HG02571 (cell line): ENCODE measurements around the gene POMP.

ENCODE experiments used
- ATAC-seq: cut with Tn5 transposase; IDR thresholded peaks from one replicate; pipeline ENCODE4 v1.9.1; 2021; ENCODE audit warnings: mild to moderate bottlenecking, moderate library complexity; ENCODE audit not compliant: unreplicated experiment

Gene POMP, protein sequence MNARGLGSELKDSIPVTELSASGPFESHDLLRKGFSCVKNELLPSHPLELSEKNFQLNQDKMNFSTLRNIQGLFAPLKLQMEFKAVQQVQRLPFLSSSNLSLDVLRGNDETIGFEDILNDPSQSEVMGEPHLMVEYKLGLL

DNA sequence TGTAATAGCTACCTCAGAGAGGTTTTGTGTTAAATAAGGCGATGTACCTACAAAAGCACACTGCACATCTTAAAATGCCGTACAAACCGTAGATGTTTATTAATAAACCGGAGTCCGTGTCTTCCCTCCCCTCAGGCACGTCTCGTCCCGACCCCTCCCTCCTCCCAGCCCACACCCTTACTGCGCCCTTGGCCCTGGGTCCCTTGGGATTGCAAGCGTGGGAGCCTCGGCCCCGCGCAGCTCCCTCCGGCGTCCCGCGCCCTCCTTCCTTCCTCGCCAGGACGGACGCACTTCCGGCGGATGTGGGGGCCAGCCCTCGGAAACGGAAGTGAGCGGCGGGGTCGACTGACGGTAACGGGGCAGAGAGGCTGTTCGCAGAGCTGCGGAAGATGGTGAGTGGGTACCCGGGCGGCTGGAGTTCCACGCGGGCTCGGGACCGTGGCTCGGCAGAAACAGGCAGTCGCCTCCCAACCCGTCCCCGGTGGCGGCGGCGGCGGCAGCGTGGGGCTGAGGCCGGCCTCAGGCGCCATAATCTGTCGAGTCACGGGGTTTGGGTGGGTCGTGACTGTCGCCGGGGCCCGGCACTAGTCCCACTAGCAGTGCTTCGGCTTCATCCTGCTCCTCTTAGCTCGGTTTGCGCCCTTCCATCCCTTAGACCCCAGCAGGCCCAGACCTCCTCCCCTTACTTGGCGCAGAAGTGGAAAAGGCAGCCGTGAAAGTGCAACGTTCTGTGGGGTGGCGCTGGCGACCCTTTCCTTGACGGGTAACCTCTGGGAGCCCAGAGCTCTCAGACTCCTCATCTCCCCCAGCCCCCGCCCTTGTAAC, at the start of gene POMP:
TSS of gene POMP (plus strand) at position 335 of the 825 bp plus-strand sequence. CDS start at position 390, 55 bp downstream.
- peak; percentile 96 for ATAC-seq

DNA sequence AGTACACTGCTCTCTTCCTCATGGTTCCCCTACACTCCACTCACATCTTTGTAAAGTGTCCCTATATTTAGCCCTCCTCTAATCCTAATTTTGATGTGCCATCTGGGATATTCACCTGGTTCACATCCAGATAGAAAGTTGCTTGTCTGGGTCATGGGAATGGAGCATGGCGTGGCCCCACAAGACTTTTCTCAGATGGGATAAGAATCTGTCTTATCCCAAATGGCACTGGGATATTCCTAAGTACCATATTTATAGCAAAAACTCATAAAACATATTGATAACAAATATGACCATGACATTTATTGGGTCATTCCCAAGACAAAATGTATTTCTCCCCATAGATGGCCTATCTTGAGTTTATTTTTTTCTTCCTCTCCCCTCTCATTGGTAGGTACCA, 49.5 kb upstream of the POMP start:
- no peak for ATAC-seq

DNA sequence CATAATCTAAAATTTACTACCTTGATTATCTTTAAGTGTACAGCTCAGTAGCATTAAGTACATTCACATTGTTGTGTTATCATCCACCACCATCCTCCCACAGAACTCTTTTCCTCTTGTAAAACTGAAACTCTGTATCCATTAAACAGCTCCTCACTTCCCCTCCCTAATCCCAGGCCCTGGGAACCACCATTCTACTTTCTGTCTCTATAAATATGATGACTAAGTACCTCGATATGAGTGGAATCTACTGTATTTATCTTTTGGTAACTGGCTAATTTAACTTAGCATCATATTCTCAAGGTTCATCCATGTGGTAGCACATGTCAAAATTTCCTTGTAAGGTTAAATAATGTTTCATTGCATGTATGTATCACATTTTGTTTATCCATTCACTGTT, 49.0 kb upstream of the POMP start:
- ATAC-seq: no peak

DNA sequence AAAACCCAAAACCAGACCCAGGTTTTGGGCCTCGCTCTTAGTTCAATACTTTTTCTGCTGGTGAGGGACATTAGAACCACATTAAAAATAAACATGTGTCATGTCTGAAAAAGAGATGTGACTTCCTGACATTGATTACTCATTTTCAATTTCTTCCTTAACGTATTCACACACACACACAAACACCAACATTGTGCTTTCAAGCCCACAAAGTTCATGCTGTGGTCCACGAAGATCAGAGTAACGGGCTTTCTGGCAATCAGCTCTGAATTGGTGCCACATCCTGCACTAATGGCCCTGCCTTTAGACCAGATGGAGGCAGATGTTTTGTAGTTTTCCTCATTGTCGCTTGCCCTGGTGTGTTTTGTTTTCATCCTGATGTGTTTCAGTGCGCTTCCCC, 47.9 kb upstream of the POMP start:
- ATAC-seq: no peak

DNA sequence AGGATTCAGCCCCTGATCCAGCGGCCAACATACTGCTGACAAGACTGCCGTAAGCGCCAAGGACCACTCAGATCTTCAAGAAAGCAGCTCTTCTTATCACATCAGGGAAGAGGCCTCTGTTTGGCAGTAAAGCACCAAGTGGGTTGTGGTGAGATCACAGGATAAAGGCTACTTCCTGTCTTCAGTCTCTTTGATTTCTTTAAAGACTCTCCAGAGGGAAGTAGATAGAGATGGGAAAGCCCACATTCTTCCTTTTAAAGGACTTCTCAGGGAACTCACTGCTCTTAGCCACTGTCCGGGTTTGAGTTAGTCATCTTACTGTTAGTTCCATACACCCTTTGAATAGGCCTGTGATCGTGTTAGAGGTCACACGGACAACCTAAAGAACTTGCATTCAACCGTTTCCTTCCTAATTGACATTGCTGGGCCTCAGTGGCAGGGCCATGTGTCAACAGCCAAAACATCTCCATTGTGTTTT, 47.2 kb upstream of the POMP start:
- no peak for ATAC-seq

DNA sequence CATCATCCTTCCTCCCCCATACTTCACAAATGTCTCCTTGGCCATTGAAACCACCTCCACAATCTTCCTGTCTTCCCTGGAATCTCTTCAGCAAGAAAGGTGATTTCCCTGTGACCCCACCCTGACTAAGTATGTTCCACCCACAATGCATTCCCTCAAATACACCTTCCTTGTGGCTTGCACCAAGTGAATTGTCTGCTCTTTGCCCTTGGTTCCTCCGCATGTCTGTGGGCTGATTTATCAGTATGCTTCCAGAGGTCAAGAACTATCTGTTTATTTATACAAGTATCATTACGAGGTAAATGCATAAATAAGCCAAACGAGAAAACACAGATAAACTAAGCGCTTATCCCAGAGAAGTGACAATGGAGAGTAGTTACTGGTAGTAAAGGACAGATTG, 45.4 kb upstream of the POMP start:
- ATAC-seq: no peak

DNA sequence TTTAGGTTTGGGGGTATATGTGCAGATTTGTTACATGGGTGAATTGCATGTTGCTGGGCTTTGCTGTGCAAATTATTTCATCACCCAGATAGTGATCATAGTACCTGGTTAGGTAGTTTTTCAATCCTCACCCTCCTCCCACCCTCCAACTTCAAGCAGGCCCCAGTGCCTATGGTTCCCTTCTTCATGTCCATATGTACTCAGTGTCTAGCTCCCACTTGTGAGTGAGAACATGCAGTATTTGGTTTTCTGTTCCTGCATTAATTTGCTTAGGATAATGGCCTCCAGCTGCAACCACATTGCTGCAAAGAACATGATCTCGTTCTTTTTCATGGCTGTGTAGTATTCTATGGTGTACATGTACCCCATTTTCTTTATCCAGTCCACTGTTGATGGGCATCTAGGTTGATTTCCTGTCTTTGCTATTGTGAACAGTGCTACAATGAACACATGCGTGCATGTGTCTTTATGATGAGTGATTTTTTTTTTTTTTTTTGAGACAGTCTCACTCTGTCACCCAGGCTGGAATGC, 42.9 kb upstream of the POMP start:
- no peak for ATAC-seq

DNA sequence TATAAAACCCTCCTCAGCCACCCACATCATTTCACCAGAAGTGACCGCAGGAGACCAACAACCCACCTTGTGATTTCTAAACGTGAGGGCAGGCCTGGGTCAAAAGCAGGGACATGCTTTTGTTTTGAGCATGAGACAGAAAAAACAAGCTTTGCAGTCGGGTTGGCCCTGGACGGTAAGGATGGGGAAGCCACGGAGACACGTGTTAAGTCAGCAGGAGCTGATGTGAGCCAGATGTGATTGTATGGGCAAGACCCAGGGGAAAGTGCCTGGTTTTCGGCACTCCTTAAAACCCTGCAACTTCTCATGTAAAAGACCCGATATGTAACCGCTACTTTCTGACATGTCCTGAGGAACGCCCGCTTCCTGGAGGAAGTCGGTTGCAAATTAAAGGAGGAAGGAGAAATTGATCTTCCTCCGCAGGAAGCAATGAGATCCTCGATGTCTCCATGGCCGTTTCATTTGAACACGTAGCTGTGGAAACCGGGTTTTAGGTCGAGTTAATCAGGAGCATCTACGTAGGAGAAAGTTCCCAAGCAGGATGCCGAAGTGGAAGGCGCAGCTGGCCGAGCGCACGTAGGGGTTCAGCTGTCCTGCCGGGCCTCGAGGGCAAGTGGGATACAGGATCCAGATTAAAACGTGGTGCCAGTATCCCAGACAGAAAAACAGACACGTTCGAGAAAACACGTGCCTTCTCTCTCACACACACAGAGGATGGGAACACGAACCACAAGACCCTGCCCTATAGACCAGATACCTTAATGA, 40.5 kb upstream of the POMP start:
- ATAC-seq: no peak

DNA sequence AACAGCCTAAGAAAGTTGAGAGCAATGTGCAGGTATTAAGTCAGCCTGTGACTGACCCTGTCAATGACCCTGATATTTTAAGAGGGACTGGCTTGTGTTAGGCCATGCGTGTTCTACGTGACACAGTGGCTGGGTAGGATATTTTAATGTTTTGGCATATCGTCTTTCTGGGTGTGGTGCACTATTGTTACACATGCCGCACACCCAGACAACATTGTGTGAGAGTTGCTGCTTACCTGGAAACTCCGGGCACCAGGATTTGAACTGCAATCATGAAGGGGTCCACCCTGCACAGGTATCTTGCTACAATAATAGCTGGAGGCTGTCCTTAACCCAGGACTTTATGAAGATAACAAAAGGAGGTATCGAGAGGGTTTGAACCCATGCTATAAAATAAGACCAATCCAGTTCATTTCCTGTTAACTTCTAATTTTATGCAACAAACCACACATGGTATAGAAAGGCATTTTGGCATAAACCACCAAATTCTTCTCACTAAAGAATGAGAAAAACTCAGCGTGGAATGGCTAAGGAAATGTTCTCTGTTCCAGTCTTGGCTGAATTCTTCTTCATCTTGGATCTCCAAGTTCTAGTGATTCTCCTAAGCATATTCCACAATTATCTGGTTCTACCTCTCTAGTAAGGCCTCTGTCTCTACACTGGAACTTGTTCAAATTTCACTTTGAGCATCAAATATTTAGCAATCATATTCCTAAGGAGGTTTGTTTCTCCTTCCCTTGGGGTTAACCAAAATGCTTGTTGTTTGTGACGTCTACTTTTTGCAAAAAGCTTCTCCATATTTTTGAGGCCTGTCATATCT, 38.7 kb upstream of the POMP start:
- ATAC-seq: no peak

DNA sequence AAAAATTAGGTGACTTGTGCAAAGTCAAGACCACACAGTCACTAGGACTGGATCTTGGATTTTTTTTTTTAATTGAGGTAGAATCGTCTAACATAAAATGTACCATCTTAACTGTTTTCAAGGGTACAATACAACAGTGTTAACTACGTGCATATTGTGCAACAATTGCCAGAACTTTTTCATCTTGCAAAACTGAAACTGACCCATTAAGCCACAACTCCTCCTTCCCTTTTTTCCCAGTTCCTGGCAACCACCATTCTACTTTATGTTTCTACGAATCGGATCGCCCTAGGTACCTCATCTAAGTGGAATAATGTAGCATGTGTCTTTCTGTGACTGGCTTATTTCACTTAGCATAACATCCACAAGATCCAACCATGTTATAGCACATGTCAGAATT, 37.5 kb upstream of the POMP start:
- no peak for ATAC-seq

DNA sequence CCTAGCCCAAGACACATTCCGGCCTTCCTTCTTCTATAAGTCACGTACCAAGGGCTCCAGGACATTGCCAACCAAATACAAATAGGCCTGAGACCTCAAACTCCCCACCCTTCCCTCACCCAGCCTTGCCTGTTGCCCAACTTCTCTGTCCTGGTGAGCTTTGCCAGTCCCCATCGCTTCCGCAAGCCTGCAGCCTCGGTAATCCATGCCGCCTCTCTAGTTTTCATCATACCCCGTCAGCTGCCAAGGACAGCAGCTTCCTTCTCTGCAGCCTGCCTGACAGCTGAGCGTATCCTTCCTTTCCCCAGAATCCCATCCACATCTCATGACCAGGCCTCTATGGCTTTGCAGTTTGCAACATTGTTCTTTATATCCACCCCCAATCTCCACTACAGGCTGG, 36.6 kb upstream of the POMP start:
- no peak for ATAC-seq

DNA sequence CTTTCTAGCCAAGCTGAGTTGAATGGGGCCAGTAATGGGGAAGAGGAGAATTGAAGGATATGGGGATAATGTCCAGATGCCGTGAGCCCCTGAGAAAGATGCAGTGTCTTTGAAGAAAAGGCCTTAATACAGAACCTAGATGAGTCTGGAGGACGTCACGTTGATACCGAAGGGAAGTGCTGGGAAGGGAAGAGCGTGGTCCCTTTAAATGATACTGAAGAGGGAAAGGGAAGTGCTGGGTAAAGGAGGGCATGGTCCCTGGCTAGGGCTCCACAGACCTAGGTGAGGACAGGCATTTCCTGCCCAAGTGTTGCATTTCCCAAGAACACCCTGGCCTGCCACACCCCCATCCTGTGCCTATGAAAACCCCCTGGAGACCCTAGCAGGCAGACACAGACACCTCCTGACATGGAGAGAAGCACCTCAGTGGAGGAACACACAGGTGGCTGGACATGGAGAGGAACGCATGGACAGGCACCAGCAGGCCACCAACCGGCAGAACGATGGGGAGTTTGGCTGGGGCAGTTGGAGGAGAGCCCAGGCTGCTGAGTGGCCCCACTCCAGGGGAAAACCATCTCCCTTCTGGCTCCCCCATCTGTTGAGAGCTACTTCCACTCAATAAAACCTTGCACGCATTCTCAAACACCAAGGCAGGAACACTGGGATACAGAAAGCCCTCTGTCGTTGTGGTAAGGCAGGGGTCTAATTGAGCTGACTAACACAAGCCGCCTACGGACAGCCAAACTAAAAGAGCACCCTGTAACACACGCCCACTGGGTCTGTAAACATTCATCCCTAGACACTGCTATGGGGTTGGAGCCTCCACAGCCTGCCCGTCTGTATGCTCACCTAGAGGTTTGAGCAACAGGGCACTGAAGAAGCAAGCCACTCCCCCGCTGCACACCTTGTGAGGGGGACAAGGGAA, 34.9 kb upstream of the POMP start:
- ATAC-seq: no peak

DNA sequence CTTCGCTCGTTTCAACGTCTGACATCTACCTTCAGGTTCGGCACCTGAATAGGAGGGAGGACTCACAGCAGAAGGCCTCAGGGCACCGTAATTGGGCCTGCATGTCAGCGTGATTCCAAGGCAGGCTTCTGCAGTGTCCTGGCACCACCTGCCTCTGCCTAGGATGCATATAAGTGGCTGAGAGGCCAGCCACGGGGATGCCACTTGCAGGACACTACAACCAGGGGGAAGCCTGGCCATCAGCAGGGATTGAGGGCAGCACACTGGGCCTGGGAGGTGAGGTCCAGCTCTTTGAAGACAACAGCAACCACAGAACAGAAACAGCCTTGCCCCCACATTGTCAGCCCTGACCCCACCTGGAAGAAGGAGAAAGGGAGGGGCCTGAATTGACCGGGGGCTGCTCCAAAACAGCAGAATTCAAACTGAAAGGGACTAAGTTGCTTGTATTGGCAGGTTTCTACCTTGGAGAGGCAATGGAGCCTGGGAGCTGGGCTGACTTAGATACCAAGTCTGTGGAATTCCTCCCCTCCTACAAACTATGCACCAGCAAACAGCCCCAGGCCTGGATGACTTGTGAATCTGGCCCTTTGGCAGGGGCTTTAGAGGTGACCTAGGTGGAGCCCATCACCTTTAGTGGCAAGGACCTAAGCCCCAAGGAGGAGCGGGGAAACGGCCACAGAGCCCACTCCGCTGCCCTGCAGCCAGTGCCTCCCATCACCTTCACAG, 34.1 kb upstream of the POMP start:
- no peak for ATAC-seq

DNA sequence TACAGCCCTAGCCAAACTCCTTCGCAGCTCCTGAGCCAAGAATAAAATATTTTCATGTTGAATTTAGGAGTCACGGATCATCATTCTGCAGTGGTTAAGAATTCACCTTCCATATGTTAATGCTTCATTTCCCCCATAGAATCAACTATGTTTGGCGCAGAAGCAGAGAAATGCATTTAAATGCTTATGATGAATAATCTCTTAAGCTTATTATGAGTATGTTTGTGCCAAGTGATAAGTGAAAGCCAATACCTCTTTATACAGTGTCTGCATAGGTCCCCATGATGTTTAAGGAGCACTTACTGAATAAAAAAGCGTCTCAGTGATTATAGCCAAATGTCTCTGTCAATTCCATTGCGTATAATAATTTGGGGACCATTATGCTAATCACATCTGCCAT, 32.7 kb upstream of the POMP start:
- no peak for ATAC-seq

DNA sequence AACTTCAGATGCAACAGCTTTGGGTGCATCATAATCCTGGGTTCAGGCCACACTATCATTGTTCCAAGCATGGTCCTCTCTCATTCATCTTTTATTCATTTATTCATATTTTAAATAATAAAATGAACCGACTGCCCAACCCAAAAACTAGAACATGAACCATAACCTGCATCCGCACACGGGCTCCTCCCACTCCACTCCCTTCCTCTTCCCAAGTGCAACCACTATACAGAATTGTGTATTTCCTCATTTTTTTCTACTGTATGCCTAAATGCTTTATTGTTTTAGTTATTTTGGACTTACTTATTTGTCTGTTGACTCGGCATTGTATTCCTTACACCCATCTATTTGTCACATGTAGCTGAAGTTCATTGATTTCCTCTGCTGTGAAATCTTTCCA, 30.7 kb upstream of the POMP start:
- no peak for ATAC-seq

DNA sequence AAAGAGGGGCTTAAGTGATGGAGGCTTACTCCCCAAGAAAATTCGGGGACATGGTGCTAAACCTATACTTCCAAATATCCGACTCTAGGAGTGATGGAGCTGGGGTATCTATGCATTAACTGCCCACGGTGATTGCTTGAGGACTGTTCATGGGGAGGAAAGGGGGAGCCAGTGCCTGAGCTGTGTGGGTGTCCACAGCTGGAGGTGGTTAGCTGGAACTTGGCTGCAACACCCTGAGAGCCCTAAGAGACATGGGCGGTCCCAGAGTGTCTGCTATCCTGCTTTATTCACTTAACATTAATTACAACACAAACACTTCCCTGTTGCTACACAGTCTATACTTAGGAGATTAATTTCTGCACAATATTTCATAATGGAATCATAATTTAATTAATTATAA, 28.1 kb upstream of the POMP start:
- no peak for ATAC-seq

DNA sequence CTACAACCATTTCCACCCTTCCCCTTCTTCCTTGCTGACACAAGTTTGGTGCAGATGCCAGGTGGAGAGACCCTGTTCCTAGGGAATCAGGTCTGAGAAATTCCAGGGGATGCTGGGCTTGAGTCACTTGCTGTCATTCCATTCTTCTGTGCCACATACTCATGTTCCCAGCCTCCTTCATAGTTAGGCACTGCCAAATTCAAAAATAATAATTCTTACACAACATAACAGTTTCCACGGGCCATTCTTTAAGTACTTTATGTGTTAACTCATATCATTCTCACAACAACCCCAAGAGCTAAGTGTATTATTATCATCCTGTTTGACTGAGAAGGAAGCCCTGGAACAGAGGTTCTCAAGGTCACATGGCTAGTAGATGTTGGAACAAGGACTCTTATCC, 27.1 kb upstream of the POMP start:
- ATAC-seq: no peak

DNA sequence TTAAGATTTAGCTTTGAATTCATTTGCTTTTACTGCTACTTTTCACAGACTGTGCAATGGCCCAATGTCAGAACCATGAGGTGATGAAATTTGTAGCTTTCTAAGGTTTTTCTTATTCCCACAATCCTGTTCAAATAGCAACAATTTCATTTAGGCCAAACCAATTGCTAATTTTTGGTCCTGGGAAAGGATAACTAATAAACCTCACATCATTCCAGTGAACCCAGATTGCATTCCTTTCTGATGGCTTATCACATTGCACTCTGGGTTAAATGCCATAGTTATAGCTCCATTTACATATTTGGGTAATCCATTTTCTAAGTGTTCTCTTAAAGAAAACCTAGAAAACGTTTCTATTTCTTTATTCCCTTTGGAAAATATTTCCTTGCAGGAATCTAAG, 22.9 kb upstream of the POMP start:
- no peak for ATAC-seq

DNA sequence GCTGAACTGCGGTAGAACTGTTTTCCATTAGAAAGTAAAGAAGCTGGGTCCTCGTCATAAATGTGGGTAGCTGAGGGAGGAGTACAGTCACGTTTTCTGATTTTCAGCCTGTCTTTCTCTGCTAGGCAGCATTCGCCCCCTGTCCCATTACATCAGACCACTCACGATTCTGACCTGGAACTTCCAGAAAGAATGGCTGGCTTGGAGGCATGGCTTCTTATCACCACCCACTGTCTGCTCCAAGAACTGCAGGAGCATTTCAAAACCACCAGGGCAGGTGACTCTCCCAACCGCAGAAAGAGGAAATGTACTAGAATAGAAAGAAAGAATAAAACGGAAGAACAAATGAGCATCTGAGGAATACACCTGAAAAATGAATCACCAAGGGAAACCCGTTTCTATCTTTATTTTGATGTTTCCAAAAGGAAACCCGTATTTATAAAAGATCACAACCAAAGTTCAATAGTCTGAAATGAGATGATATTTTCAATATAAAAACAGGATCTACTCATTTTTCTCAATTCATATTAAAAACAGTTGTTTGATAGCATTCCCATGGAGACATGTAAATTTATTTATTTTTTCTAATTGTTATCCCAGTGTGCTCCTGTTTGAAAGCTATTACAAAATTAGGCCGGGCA, 22.1 kb upstream of the POMP start:
- ATAC-seq: peak; percentile 49
